Gastroesophageal sphincter (tissue), 4 donors: Measurements from ENCODE around the gene SCLY. TPM values are rescaled to one million over a fixed set of nuclear protein-coding genes. Genes with fewer than 3 reads are reported as not detected.
A peak's percentile ranks its signal among the peaks of the same experiment; 100 is the strongest.

Source experiments
- ATAC-seq: fragments of 150-250 bp; one replicate; pipeline ENCODE4 v1.9.1; 2016; ENCODE audit warnings: mild to moderate bottlenecking, moderate library complexity
- H3K27ac ChIP-seq, 4 donors: fragments of 200-600 bp; sonication (generic) in 3 of 4; 1 replicate in 3 of 4; 2 replicates in 1 of 4; pipeline ENCODE4 v1.5.1; 2016 to 2019
- H3K27me3 ChIP-seq: fragments of 200-600 bp; sonication (generic); one replicate; pipeline ENCODE4 v1.5.1; 2019
- H3K36me3 ChIP-seq, 2 donors: fragments of 200-600 bp; sonication (generic); one replicate each; pipeline ENCODE4 v1.5.1; 2019; ENCODE audit warnings: control low read depth in 1 of 2
- H3K4me1 ChIP-seq, 3 donors: fragments of 200-600 bp; sonication (generic); 1 replicate in 2 of 3; 2 replicates in 1 of 3; pipeline ENCODE4 v1.5.1; 2016 to 2019; ENCODE audit warnings: control low read depth in 2 of 3
- H3K4me3 ChIP-seq, 2 donors: fragments of 200-600 bp; sonication (generic); one replicate each; pipeline ENCODE4 v1.5.1; 2019; ENCODE audit warnings: mild to moderate bottlenecking in 1 of 2, moderate library complexity in 1 of 2
- H3K9me3 ChIP-seq, 3 donors: fragments of 200-600 bp; sonication (generic); one replicate each; pipeline ENCODE4 v1.5.1; 2017 to 2019; ENCODE audit warnings: control low read depth in 2 of 3
- EP300 ChIP-seq: sonication (generic); formaldehyde crosslinking; IDR thresholded peaks from one replicate; pipeline ENCODE4 v1.6.1; 2017; ENCODE audit warnings: antibody characterized with exemption, mild to moderate bottlenecking
- POLR2A ChIP-seq, 2 donors: fragments of 450-650 bp; IDR thresholded peaks; one replicate each; pipeline ENCODE4 v1.6.1; 2017; ENCODE audit warnings: antibody characterized with exemption in 2 of 2, mild to moderate bottlenecking in 2 of 2, moderate library complexity in 1 of 2
- POLR2AphosphoS5 ChIP-seq: sonication (generic); formaldehyde crosslinking; IDR thresholded peaks from one replicate; pipeline ENCODE4 v1.6.1; 2017; ENCODE audit warnings: antibody characterized with exemption
- WGBS, 2 donors: methylation state at CpG; one replicate each; pipeline ENCODE4 v1.1.5; 2018; ENCODE audit warnings: low coverage in 1 of 2; 5-methylcytosine and 5-hydroxymethylcytosine counted together
- total RNA-seq, 4 donors: library from RNA; depleted of rRNA; stranded (reverse); fragments of >200 nt; gene quantifications; one replicate each; pipeline ENCODE4 v1.1.0, GENCODE V29; 2016
- TF ChIP-seq, protein P1 (sequence below), 4 experiments: fragments of 200-600 bp in 2 of 4; fragments of 450-650 bp in 2 of 4; sonication (generic) in 1 of 4; IDR thresholded peaks; one replicate each; pipeline ENCODE4 v1.5.1; 2017 to 2019; ENCODE audit warnings: antibody characterized with exemption in 4 of 4, mild to moderate bottlenecking in 2 of 4, moderate library complexity in 2 of 4

Gene SCLY, protein sequence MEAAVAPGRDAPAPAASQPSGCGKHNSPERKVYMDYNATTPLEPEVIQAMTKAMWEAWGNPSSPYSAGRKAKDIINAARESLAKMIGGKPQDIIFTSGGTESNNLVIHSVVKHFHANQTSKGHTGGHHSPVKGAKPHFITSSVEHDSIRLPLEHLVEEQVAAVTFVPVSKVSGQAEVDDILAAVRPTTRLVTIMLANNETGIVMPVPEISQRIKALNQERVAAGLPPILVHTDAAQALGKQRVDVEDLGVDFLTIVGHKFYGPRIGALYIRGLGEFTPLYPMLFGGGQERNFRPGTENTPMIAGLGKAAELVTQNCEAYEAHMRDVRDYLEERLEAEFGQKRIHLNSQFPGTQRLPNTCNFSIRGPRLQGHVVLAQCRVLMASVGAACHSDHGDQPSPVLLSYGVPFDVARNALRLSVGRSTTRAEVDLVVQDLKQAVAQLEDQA
- total RNA-seq: 10 to 100 TPM; 14.2 to 23.2 (median 16.5) TPM

DNA sequence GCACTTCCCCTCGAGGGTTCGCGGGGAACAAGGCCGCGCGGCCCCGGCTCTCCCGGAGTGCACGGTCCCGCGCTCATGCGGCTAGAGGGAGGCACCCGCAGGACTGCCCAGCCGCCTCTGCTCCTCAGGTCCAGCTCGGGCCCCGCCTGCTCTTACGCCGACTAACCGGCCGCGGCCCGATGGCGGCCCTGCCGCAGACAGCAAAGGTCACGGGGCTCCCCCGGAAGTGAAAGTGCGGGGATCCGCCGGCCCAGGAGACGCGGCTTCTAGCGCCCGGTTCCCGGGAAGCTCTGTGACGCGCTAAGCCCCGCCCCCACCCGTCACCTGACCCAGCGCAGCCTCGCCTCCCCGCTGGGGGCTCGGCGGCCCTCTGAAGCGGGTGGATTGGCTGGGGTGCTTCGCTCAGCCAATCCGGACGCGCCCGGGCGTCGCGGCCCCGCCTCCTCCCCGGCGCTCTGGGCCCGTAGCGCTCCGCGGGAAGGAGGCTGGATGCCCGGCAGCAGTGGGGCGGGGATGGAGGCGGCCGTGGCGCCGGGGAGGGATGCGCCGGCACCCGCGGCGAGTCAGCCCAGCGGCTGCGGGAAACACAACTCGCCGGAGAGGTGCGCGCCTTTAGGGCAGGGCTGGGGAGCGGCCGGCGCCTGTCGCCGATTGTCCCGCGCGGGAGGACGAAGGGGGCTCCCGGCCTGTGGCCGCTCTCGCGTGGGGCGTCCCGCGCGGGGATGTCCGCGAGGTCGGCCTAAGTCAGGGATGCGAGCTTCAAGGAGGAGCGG is at the start of gene SCLY:
SCLY (plus strand) TSS at position 460 of the 773 bp plus-strand sequence; CDS start at position 514, 54 bp downstream.
- peak; percentile 99 for ATAC-seq

DNA sequence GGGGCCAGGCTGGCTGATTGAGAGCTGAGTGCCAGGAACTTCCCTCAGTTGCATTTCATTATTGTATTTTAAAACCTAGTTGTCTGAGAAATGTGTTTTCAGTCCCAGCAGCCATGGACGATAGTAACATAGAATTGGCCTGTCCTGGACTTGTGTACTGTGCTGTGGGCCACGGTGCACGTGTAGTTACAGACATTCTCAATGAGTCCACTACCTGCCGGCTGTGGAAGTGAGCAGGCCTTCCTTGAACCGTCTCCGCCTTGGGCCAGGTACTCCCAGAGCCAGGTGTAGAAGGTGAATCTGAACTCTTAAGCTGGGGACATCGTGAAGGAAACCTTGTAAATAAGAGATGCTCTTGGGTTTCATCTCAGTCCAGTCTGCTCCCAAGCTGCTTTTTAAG is 47.0 kb upstream of the SCLY start:
- H3K4me3 ChIP-seq: no peak overlapping the region
- no peaks in the 10 kb centered on the region for H3K9me3 ChIP-seq
- 60 to 90% methylated on average over 1 to 5 of the region's 7 CpGs for WGBS, 2 donors
- no peak for ATAC-seq
- TF ChIP-seq POLR2A (IDR thresholded peaks at IDR 0.05): no peak
- TF ChIP-seq, protein P1, sequence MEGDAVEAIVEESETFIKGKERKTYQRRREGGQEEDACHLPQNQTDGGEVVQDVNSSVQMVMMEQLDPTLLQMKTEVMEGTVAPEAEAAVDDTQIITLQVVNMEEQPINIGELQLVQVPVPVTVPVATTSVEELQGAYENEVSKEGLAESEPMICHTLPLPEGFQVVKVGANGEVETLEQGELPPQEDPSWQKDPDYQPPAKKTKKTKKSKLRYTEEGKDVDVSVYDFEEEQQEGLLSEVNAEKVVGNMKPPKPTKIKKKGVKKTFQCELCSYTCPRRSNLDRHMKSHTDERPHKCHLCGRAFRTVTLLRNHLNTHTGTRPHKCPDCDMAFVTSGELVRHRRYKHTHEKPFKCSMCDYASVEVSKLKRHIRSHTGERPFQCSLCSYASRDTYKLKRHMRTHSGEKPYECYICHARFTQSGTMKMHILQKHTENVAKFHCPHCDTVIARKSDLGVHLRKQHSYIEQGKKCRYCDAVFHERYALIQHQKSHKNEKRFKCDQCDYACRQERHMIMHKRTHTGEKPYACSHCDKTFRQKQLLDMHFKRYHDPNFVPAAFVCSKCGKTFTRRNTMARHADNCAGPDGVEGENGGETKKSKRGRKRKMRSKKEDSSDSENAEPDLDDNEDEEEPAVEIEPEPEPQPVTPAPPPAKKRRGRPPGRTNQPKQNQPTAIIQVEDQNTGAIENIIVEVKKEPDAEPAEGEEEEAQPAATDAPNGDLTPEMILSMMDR (IDR thresholded peaks at IDR 0.05): no peak
- TF ChIP-seq EP300: no peak
- no peak overlapping the region for H3K27ac ChIP-seq
- peaks cover 0 to 24% of the 10 kb centered on the region in 2 donors for H3K36me3 ChIP-seq
- no peaks in the 10 kb centered on the region for H3K27me3 ChIP-seq
- H3K4me1 ChIP-seq: no peaks in the 10 kb centered on the region

More for the DNA sequence above, at the start of gene SCLY:
- H3K27me3 ChIP-seq: no peaks in the 10 kb centered on the region
- TF ChIP-seq POLR2A (IDR thresholded peaks at IDR 0.05) (peak; percentile 81 to 85), EP300 (no peak), POLR2AphosphoS5 (peak; percentile 90)
- TF ChIP-seq, protein P1 (IDR thresholded peaks at IDR 0.05): peak in 1 of 4 experiments; percentile 18
- 0% methylated on average over 5 to 7 of the region's 98 CpGs for WGBS, 2 donors
- peaks cover 0 to 13% of the 10 kb centered on the region in 2 donors for H3K36me3 ChIP-seq
- H3K4me1 ChIP-seq: peaks cover 0 to 28% (median 4%) of the 10 kb centered on the region in 3 donors
- H3K27ac ChIP-seq: peak within 1 kb of the TSS; percentile 39 to 94 (median 92)
- H3K9me3 ChIP-seq: no peaks in the 10 kb centered on the region
- peak within 1 kb of the TSS; percentile 47 to 93 for H3K4me3 ChIP-seq

DNA sequence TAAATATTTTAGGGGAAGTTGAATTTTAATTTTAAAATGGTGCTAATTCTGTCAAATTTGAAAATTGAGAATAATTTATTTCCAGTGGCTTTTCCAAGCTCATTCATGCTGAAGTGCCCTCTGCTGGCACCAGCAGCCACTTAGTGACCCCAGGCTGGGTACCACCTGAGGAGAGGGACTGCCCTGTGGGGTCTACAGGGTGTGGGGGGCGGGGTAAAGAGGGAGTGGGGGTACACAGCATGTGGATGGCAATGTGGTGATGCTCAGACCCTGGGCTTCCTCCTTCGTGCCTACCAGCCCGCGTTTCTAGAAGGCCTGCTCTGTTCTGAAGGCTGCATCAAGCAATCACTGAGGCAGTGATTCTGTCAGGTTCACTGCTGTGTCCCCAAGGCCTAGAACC is 45.1 kb upstream of the SCLY start:
- ATAC-seq: no peak
- no peak for TF ChIP-seq POLR2A (IDR thresholded peaks at IDR 0.05)
- TF ChIP-seq, protein P1 (IDR thresholded peaks at IDR 0.05): peak in 1 of 4 experiments; percentile 18
- Histone ChIP-seq H3K27ac (no peak overlapping the region), H3K4me3 (no peak overlapping the region), H3K36me3 (peaks cover 0 to 40% of the 10 kb centered on the region in 2 donors), H3K4me1 (no peaks in the 10 kb centered on the region), H3K27me3 (no peaks in the 10 kb centered on the region), H3K9me3 (no peaks in the 10 kb centered on the region)
- 40 to 93% methylated on average over 1 to 3 of the region's 4 CpGs for WGBS, 2 donors

DNA sequence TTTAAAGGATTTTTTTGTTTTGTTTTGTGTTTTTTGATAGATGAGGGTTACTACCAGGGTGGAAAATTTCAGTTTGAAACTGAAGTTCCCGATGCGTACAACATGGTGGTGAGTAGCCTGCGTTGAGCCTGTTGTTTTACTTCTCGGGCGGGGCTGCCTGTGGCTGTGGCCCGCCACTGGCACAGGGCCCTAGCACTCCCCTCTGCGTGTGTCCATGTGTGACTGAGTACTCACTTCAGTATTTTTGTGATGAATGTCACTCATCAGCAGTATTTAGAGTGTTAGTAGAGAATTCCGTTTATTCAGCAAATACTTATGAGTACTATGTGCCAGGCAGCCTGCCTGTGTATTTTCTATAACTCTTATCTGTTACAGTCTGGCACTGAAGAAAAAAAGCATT is 44.3 kb upstream of the SCLY start:
- Histone ChIP-seq H3K27me3 (no peaks in the 10 kb centered on the region), H3K4me1 (no peaks in the 10 kb centered on the region), H3K36me3 (peaks cover 0 to 49% of the 10 kb centered on the region in 2 donors), H3K27ac (no peak overlapping the region), H3K9me3 (no peaks in the 10 kb centered on the region), H3K4me3 (no peak overlapping the region)
- WGBS, 2 donors: 78 to 86% methylated on average over 6 to 8 of the region's 8 CpGs
- TF ChIP-seq POLR2AphosphoS5 (no peak), EP300 (no peak), POLR2A (IDR thresholded peaks at IDR 0.05) (no peak)
- TF ChIP-seq, protein P1 (IDR thresholded peaks at IDR 0.05): no peak
- ATAC-seq: peak; percentile 51
